Transverse colon (tissue), 4 donors: Measurements from ENCODE around the gene FBL. TPM values are rescaled to one million over a fixed set of nuclear protein-coding genes. Genes with fewer than 3 reads are reported as not detected.

Experiments
- DNase-seq: peaks from one replicate; pipeline ENCODE4 v3.0.0-alpha.2; 2019
- H3K27ac ChIP-seq, 4 donors: fragments of 200-600 bp; sonication (generic); 2 replicates each; pipeline ENCODE4 v1.5.1; 2016 to 2018; ENCODE audit warnings: inconsistent platforms in 4 of 4
- H3K27me3 ChIP-seq: fragments of 200-600 bp; sonication (generic); 2 replicates; pipeline ENCODE4 v1.5.1; 2017; ENCODE audit warnings: inconsistent platforms
- H3K36me3 ChIP-seq, 4 donors: fragments of 200-600 bp; sonication (generic); 2 replicates each; pipeline ENCODE4 v1.5.1; 2017 to 2019; ENCODE audit warnings: inconsistent platforms in 4 of 4
- H3K4me1 ChIP-seq, 4 donors: fragments of 200-600 bp; sonication (generic); 2 replicates each; pipeline ENCODE4 v1.5.1; 2017 to 2020; ENCODE audit warnings: inconsistent platforms in 4 of 4
- H3K4me3 ChIP-seq, 4 donors: fragments of 200-600 bp; sonication (generic); 1 replicate in 1 of 4; 2 replicates in 3 of 4; pipeline versions ENCODE4 v1.5.1 to v1.6.1; 2017 to 2019; ENCODE audit warnings: inconsistent platforms in 4 of 4
- H3K9me3 ChIP-seq, 2 donors: fragments of 200-600 bp; sonication (generic); 2 replicates each; pipeline ENCODE4 v1.5.1; 2017 to 2019; ENCODE audit warnings: inconsistent platforms in 2 of 2
- EP300 ChIP-seq: sonication (generic); formaldehyde crosslinking; IDR thresholded peaks from one replicate; pipeline ENCODE4 v1.6.1; 2017; ENCODE audit warnings: antibody characterized with exemption, low read depth
- POLR2A ChIP-seq: fragments of 450-650 bp; IDR thresholded peaks from one replicate; pipeline ENCODE4 v1.6.1; 2016; ENCODE audit warnings: antibody characterized with exemption, mild to moderate bottlenecking, moderate library complexity
- POLR2AphosphoS5 ChIP-seq, 3 donors: sonication (generic); formaldehyde crosslinking; IDR thresholded peaks; one replicate each; pipeline ENCODE4 v1.6.1; 2016; ENCODE audit warnings: antibody characterized with exemption in 3 of 3
- WGBS, 2 donors: methylation state at CpG; one replicate each; pipeline ENCODE4 v1.1.5; 2018; ENCODE audit warnings: low coverage in 1 of 2; 5-methylcytosine and 5-hydroxymethylcytosine counted together
- in situ Hi-C, 4 donors: fragments of 200-750 bp; cut with MboI; loops; one replicate each; pipeline versions ENCODE4 v1.15.0 to v1.15.1; 2017; ENCODE audit warnings: low sequenced_read_pairs in 3 of 4, low pct_ligation_motif_present in 1 of 4, low pct_unique_long_range_greater_than_20kb in 1 of 4
- intact Hi-C: fragments of 100-400 bp; cut with DNase I; formaldehyde crosslinking; loops from one replicate; pipeline ENCODE4 v1.15.1; 2023; ENCODE audit warnings: low total_unique reads
- total RNA-seq, 4 donors: library from RNA; depleted of rRNA; stranded (reverse); fragments of >200 nt; gene quantifications; one replicate each; pipeline ENCODE4 v1.1.0, GENCODE V29; 2016
- TF ChIP-seq, protein P1 (sequence below), 5 experiments: fragments of 200-600 bp in 3 of 5; fragments of 450-650 bp in 2 of 5; sonication (generic) in 3 of 5; IDR thresholded peaks; 1 replicate in 2 of 5; 2 replicates in 3 of 5; pipeline ENCODE4 v1.5.1; 2016 to 2017; ENCODE audit warnings: antibody characterized with exemption in 5 of 5, inconsistent platforms in 3 of 5, mild to moderate bottlenecking in 2 of 5, moderate library complexity in 1 of 5

Gene FBL
- total RNA-seq, 4 donors from 2014 or later, result 20.6 to 107 (median 62.6) TPM

DNA sequence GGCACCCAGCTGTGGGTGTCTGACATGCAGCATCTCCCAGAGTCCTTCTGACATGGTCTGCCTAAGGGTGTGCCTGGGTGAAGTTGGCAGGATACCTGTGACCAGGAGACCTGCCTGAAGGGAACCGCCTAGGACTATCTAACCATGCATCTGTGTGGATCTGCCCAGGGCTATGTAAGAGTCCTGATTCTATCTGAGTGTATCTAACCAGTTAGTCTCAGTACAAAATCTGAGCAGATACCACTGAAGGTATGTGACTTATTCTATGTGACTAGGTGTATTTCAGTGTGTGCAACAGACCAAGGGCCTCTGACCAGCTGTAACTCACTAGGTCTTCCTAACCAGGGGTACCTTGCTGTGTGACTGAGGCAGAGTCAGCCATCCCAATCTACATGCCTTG lies 28.2 kb upstream of the FBL start:
- in situ Hi-C loops, result no loop called here
- intact Hi-C loops, result no loop called here
- H3K36me3 ChIP-seq, result no peaks in the 10 kb centered on the region
- no peak overlapping the region for H3K27ac ChIP-seq
- peaks cover 3% of the 10 kb centered on the region for H3K27me3 ChIP-seq
- no peaks in the 10 kb centered on the region for H3K4me1 ChIP-seq
- no peak for DNase-seq
- 100% methylated on average over 1 of the region's 1 CpG; no CpG with 5 or more reads in 1 of the 2 donors for WGBS, 2 donors
- H3K4me3 ChIP-seq, result no peak overlapping the region
- TF ChIP-seq, protein P1, sequence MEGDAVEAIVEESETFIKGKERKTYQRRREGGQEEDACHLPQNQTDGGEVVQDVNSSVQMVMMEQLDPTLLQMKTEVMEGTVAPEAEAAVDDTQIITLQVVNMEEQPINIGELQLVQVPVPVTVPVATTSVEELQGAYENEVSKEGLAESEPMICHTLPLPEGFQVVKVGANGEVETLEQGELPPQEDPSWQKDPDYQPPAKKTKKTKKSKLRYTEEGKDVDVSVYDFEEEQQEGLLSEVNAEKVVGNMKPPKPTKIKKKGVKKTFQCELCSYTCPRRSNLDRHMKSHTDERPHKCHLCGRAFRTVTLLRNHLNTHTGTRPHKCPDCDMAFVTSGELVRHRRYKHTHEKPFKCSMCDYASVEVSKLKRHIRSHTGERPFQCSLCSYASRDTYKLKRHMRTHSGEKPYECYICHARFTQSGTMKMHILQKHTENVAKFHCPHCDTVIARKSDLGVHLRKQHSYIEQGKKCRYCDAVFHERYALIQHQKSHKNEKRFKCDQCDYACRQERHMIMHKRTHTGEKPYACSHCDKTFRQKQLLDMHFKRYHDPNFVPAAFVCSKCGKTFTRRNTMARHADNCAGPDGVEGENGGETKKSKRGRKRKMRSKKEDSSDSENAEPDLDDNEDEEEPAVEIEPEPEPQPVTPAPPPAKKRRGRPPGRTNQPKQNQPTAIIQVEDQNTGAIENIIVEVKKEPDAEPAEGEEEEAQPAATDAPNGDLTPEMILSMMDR (IDR thresholded peaks at IDR 0.05), result no peak
- TF ChIP-seq POLR2AphosphoS5 (IDR thresholded peaks at IDR 0.05), result no peak
- no peak for TF ChIP-seq POLR2A
- no peak for TF ChIP-seq EP300
- no peaks in the 10 kb centered on the region for H3K9me3 ChIP-seq

DNA sequence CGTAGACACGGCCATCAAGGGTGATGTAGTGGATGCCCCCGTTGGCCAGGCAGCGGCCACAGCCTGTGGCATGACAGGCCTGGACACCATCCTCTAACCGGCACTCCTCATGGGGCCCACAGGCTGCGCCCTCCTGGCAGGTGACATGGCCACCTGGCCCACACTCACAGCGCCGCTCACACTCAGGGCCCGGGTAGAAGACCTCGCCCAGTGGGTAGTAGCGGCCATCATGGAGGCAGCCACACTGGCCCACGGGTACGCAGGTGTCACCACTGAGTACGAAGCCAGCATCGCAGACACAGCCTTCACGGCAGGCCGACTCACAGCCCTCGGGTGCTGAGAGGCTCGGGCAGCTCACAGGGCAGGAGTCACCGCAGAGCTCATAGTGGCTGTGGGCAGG lies 27.2 kb upstream of the FBL start:
- DNase-seq, result no peak

DNA sequence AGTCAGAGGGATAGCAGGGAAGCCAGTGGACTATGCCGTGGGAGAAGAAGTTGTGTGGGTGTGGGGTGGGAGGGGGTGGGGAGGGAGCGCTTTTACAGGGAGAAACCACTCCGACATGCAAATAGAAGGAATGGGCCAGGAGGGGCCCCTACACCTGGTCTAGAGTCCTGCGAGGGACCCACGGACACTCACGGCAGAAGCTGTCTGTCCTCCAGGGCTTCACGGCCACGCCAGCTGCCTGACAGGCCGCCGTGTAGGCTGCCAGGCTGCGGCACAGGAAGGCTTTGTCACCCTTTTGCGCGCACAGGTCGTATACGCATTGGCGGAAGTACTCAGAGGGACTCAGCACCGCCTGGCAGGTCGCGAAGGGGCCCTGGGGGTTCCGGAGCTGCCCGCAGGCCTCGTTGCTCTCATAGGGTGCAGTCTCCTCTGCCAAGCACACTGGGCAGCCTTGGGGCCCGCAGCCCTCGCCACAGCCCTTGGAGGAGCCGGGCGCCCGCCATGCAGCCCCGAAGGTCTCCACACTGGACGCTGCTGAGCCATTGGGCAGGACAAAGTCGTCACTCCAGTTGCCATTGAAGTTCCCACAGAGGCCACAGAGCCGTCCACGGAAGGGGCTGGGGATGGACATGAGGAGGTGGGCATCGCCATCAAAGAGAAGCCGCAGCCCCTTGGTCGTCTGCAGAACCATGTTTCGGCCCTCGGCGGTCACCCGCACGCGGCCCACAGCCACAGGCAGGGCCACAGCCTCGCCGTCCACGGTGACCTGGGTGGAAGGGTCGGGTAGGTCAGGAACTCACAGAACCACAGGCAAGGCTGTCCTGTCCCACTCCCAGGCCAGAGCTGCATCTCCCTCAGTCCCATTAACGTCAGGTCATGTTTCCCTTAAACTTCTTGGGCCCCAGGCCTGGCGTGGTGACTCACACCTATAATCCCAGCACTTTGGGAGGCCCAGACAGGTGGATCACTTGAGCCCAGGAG lies 26.0 kb upstream of the FBL start:
- Histone ChIP-seq H3K4me1 (no peaks in the 10 kb centered on the region), H3K36me3 (peaks cover 0 to under 1% (median 0%) of the 10 kb centered on the region in 4 donors), H3K4me3 (no peak overlapping the region), H3K27me3 (no peaks in the 10 kb centered on the region), H3K9me3 (no peaks in the 10 kb centered on the region), H3K27ac (no peak overlapping the region)
- no peak for DNase-seq
- intact Hi-C loops (no loop called here), in situ Hi-C loops (no loop called here)
- 88% methylated on average over 44 of the region's 47 CpGs; no CpG with 5 or more reads in 1 of the 2 donors for WGBS, 2 donors
- no peak for TF ChIP-seq EP300
- no peak for TF ChIP-seq POLR2AphosphoS5 (IDR thresholded peaks at IDR 0.05)

More for the DNA sequence above, 27.2 kb upstream of the FBL start:
- in situ Hi-C loops, result no loop called here
- WGBS, 2 donors, result 90% methylated on average over 10 of the region's 20 CpGs; no CpG with 5 or more reads in 1 of the 2 donors
- H3K27ac ChIP-seq, result no peak overlapping the region
- H3K27me3 ChIP-seq, result peaks cover under 1% of the 10 kb centered on the region
- H3K9me3 ChIP-seq, result no peaks in the 10 kb centered on the region
- no peaks in the 10 kb centered on the region for H3K4me1 ChIP-seq
- intact Hi-C loops, result no loop called here
- H3K4me3 ChIP-seq, result no peak overlapping the region
- TF ChIP-seq EP300 (no peak), POLR2AphosphoS5 (IDR thresholded peaks at IDR 0.05) (no peak)
- TF ChIP-seq, protein P1 (IDR thresholded peaks at IDR 0.05), result no peak
- H3K36me3 ChIP-seq, result no peaks in the 10 kb centered on the region

GRCh38 chr19:39871362-39871761 lies 25.2 kb upstream of the FBL start:
- WGBS, 2 donors, result 80 to 96% methylated on average over 1 to 6 of the region's 6 CpGs
- H3K36me3 ChIP-seq, result peaks cover 0 to 8% (median 0%) of the 10 kb centered on the region in 4 donors

DNA sequence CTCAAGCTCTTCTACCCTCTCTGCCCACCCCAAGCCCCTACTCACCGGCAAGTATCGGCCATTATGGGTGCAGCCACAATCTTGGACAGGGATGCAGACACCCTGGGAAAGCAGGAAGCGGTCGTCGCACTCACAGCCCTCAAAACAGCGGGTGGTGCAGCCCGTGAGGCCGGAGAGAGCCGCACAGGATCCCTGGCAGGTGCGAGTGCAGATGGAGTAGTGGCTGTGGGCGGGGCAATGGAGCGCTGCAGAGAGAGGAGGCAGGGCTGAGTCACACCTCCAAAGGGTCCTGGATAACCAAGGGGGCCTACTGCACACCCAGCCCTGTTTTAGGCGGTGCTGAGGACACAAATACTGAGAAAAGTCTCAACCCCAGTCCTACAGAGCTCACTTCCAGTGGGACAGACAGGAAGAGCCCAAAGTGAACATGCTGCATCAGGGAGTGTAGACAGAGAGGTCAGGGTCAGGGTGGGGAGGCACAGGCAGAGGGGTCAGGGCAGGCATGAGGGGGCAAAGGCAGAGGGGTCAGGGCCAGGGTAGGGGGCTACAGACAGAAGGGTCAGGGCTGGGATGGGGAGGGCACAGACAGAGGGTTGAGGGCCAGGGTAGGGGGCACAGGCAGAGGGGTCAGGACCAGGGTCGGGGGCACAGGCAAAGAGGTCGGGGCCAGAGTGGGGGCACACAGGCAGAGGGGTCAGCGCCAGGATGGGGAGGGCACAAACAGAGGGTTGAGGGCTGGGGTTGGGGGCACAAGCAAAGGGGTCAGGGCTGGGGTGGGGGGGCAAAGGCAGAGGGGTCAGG lies 24.2 kb upstream of the FBL start:
- intact Hi-C loops, result no loop called here
- H3K27me3 ChIP-seq, result no peaks in the 10 kb centered on the region
- no peak for DNase-seq
- no peak overlapping the region for H3K4me3 ChIP-seq
- 46% methylated on average over 16 of the region's 16 CpGs; no CpG with 5 or more reads in 1 of the 2 donors for whole genome bisulfite sequencing, 2 donors
- no peaks in the 10 kb centered on the region for H3K4me1 ChIP-seq
- H3K9me3 ChIP-seq, result no peaks in the 10 kb centered on the region
- peaks cover 0 to 8% (median 0%) of the 10 kb centered on the region in 4 donors for H3K36me3 ChIP-seq
- TF ChIP-seq EP300 (no peak), POLR2AphosphoS5 (IDR thresholded peaks at IDR 0.05) (no peak), POLR2A (no peak)
- TF ChIP-seq, protein P1 (IDR thresholded peaks at IDR 0.05), result no peak
- in situ Hi-C loops, result no loop called here
- H3K27ac ChIP-seq, result no peak overlapping the region

More at GRCh38 chr19:39871362-39871761, 25.2 kb upstream of the FBL start:
- in situ Hi-C loops (no loop called here), intact Hi-C loops (no loop called here)
- Histone ChIP-seq H3K4me1 (no peaks in the 10 kb centered on the region), H3K27ac (no peak overlapping the region), H3K27me3 (no peaks in the 10 kb centered on the region), H3K9me3 (no peaks in the 10 kb centered on the region), H3K4me3 (no peak overlapping the region)
- TF ChIP-seq POLR2A, result no peak
- no peak for DNase-seq
